Neural progenitor cell (in vitro differentiated cells): ENCODE measurements around the gene NLRC3.

Experiments used
- EZH2phosphoT487 ChIP-seq: fragments of 200-600 bp; sonication (generic); IDR thresholded peaks from 2 replicates; pipeline ENCODE4 v1.6.1; 2017; ENCODE audit warnings: antibody characterized with exemption
- TF ChIP-seq, protein P1 (sequence below): fragments of 200-600 bp; sonication (generic); IDR thresholded peaks from 2 replicates; pipeline ENCODE4 v1.5.1; 2017; ENCODE audit warnings: antibody characterized with exemption, mild to moderate bottlenecking

GRCh38 chr16:3598236-3598635, 21.0 kb upstream of the NLRC3 start:
- TF ChIP-seq, protein P1, sequence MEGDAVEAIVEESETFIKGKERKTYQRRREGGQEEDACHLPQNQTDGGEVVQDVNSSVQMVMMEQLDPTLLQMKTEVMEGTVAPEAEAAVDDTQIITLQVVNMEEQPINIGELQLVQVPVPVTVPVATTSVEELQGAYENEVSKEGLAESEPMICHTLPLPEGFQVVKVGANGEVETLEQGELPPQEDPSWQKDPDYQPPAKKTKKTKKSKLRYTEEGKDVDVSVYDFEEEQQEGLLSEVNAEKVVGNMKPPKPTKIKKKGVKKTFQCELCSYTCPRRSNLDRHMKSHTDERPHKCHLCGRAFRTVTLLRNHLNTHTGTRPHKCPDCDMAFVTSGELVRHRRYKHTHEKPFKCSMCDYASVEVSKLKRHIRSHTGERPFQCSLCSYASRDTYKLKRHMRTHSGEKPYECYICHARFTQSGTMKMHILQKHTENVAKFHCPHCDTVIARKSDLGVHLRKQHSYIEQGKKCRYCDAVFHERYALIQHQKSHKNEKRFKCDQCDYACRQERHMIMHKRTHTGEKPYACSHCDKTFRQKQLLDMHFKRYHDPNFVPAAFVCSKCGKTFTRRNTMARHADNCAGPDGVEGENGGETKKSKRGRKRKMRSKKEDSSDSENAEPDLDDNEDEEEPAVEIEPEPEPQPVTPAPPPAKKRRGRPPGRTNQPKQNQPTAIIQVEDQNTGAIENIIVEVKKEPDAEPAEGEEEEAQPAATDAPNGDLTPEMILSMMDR: no peak
- no peak for TF ChIP-seq EZH2phosphoT487
